Measurements from ENCODE around the gene CFL2. TPM values are rescaled to one million over a fixed set of nuclear protein-coding genes. Genes with fewer than 3 reads are reported as not detected.
A peak's percentile ranks its signal among the peaks of the same experiment; 100 is the strongest.

The CFL2 gene
- total RNA-seq, 2 donors from 2014 or later, result 13.7 to 16.5 TPM

GRCh38 chr14:34715127-34715863, 902 bp upstream of the CFL2 start:
- Histone ChIP-seq H3K9me3 (ENCODE audit: control insufficient read depth, low read length) (no peaks in the 10 kb centered on the region), H3K4me3 (ENCODE audit: low read length) (peak overlapping the region; percentile 89), H3K9ac (ENCODE audit: extremely low read depth, low read length, poor library complexity, severe bottlenecking) (peak overlapping the region; percentile 22), H3K27ac (ENCODE audit: low read depth, low read length) (no peak overlapping the region), H3K36me3 (ENCODE audit: control insufficient read depth, insufficient read depth, low read length) (peaks cover 16% of the 10 kb centered on the region), H3K4me1 (ENCODE audit: control insufficient read depth, insufficient read depth, low read length) (no peaks in the 10 kb centered on the region), H3K27me3 (ENCODE audit: control insufficient read depth, insufficient read depth, low read length, poor library complexity, severe bottlenecking) (peaks cover 9% of the 10 kb centered on the region)
- H3K9me3 Mint-ChIP-seq, result no peaks in the 10 kb centered on the region
- H3K27ac Mint-ChIP-seq, result no peak overlapping the region
- no peak for DNase-seq
- H3K27me3 Mint-ChIP-seq (ENCODE audit: insufficient read depth), result peaks cover 10% of the 10 kb centered on the region
- H3K36me3 Mint-ChIP-seq (ENCODE audit: low read depth), result peaks cover 2% of the 10 kb centered on the region
- H3K4me1 Mint-ChIP-seq, result peaks cover 9% of the 10 kb centered on the region
- no peak for TF ChIP-seq CTCF (conservative IDR thresholded peaks at IDR 0.05)
- peak overlapping the region; percentile 86 for H3K4me3 Mint-ChIP-seq
- WGBS, 2 experiments (ENCODE audit: insufficient coverage in 1 of 2, insufficient read length in 1 of 2), result 90 to 91% methylated on average over 4 to 7 of the region's 8 CpGs

GRCh38 chr14:34713681-34714319, 593 bp downstream of the CFL2 start:
- Histone ChIP-seq H3K36me3 (ENCODE audit: control insufficient read depth, insufficient read depth, low read length) (peaks cover 16% of the 10 kb centered on the region), H3K9ac (ENCODE audit: extremely low read depth, low read length, poor library complexity, severe bottlenecking) (peak overlapping the region; percentile 65), H3K27ac (ENCODE audit: low read depth, low read length) (peak overlapping the region; percentile 33), H3K4me3 (ENCODE audit: low read length) (peak overlapping the region; percentile 89), H3K9me3 (ENCODE audit: control insufficient read depth, low read length) (no peaks in the 10 kb centered on the region), H3K27me3 (ENCODE audit: control insufficient read depth, insufficient read depth, low read length, poor library complexity, severe bottlenecking) (peaks cover 9% of the 10 kb centered on the region), H3K4me1 (ENCODE audit: control insufficient read depth, insufficient read depth, low read length) (no peaks in the 10 kb centered on the region)
- Mint-ChIP-seq H3K27ac (peak overlapping the region; percentile 91), H3K27me3 (ENCODE audit: insufficient read depth) (peaks cover 10% of the 10 kb centered on the region), H3K4me1 (peaks cover 9% of the 10 kb centered on the region), H3K9me3 (no peaks in the 10 kb centered on the region), H3K36me3 (ENCODE audit: low read depth) (peaks cover 5% of the 10 kb centered on the region), H3K4me3 (peak overlapping the region; percentile 86)
- 2 to 4% methylated on average over 15 to 26 of the region's 33 CpGs for WGBS, 2 experiments (ENCODE audit: insufficient coverage in 1 of 2, insufficient read length in 1 of 2)
- no peak for DNase-seq
- no peak for TF ChIP-seq CTCF (conservative IDR thresholded peaks at IDR 0.05)

- peak overlapping the region; percentile 86 for H3K4me3 Mint-ChIP-seq
- peaks cover 16% of the 10 kb centered on the region for H3K36me3 ChIP-seq (ENCODE audit: control insufficient read depth, insufficient read depth, low read length)
- peak overlapping the region; percentile 65 for H3K9ac ChIP-seq (ENCODE audit: extremely low read depth, low read length, poor library complexity, severe bottlenecking)
- DNase-seq, result no peak
- no peaks in the 10 kb centered on the region for H3K9me3 Mint-ChIP-seq
- H3K4me1 Mint-ChIP-seq, result peaks cover 9% of the 10 kb centered on the region
- peaks cover 9% of the 10 kb centered on the region for H3K27me3 ChIP-seq (ENCODE audit: control insufficient read depth, insufficient read depth, low read length, poor library complexity, severe bottlenecking)
- peak overlapping the region; percentile 89 for H3K4me3 ChIP-seq (ENCODE audit: low read length)
- H3K27me3 Mint-ChIP-seq (ENCODE audit: insufficient read depth), result peaks cover 10% of the 10 kb centered on the region
- TF ChIP-seq CTCF (conservative IDR thresholded peaks at IDR 0.05), result no peak
- no peaks in the 10 kb centered on the region for H3K4me1 ChIP-seq (ENCODE audit: control insufficient read depth, insufficient read depth, low read length)
- H3K27ac Mint-ChIP-seq, result peak overlapping the region; percentile 91
- no peaks in the 10 kb centered on the region for H3K9me3 ChIP-seq (ENCODE audit: control insufficient read depth, low read length)
- peaks cover 5% of the 10 kb centered on the region for H3K36me3 Mint-ChIP-seq (ENCODE audit: low read depth)
- 81 to 83% methylated on average over 5 to 6 of the region's 6 CpGs for WGBS, 2 experiments (ENCODE audit: insufficient coverage in 1 of 2, insufficient read length in 1 of 2)
- H3K27ac ChIP-seq (ENCODE audit: low read depth, low read length), result no peak overlapping the region
Measured at GRCh38 chr14:34713122-34713680, 1.2 kb downstream of the CFL2 start.
